NCI-H345 (cell line): Measurements from ENCODE around the gene ZBTB24.

Source experiments
- DNase-seq: peaks from one replicate; lab custom pipeline; 2025; lab: John Stamatoyannopoulos, UW

Gene ZBTB24

GRCh38 chr6:109420751-109421150, 62.3 kb downstream of the ZBTB24 start:
- DNase-seq, result no peak

GRCh38 chr6:109417646-109418045, 65.4 kb downstream of the ZBTB24 start:
- DNase-seq, result no peak
